Ishikawa (cell line): ENCODE results near the gene BMS1.

Experiments
- EP300 ChIP-seq: IDR thresholded peaks from 2 replicates; pipeline ENCODE4 v1.6.1; 2012; ENCODE audit warnings: borderline replicate concordance
- FOXM1 ChIP-seq: IDR thresholded peaks from 2 replicates; pipeline ENCODE4 v1.6.1; 2012; ENCODE audit warnings: low read depth, borderline replicate concordance
- NFIC ChIP-seq: IDR thresholded peaks from 2 replicates; pipeline ENCODE4 v1.6.1; 2012
- YY1 ChIP-seq: IDR thresholded peaks from 2 replicates; pipeline ENCODE4 v1.6.1; 2012; ENCODE audit warnings: low read depth
- TF ChIP-seq, protein P1 (sequence below): IDR thresholded peaks from 2 replicates; pipeline ENCODE4 v1.6.1; 2012
- TF ChIP-seq, protein P2 (sequence below): IDR thresholded peaks from 2 replicates; pipeline ENCODE4 v1.6.1; 2012; ENCODE audit warnings: low read depth, mild to moderate bottlenecking
- TF ChIP-seq, protein P3 (sequence below): IDR thresholded peaks from 2 replicates; pipeline ENCODE4 v1.6.1; 2012

DNA sequence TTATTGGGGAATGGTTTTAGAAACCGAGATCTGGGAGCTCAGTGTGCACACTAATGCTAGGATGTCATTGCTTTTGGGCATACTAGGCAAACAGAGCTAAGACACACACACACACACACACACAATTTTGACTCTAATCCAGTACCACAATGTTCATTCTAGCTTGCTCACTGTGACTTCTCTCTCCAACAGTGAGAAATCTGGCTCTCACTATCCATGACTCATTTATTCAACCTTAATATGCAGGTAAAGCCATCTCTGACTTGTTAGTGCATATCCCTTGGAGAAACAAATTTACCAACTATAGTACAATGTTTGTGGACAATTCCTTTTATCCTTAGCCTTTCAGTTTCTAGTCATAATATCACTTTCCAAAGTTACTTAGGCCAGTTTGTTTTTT, 5.9 kb upstream of the BMS1 start:
- TF ChIP-seq, protein P1, sequence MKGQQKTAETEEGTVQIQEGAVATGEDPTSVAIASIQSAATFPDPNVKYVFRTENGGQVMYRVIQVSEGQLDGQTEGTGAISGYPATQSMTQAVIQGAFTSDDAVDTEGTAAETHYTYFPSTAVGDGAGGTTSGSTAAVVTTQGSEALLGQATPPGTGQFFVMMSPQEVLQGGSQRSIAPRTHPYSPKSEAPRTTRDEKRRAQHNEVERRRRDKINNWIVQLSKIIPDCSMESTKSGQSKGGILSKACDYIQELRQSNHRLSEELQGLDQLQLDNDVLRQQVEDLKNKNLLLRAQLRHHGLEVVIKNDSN: no peak
- TF ChIP-seq, protein P2, sequence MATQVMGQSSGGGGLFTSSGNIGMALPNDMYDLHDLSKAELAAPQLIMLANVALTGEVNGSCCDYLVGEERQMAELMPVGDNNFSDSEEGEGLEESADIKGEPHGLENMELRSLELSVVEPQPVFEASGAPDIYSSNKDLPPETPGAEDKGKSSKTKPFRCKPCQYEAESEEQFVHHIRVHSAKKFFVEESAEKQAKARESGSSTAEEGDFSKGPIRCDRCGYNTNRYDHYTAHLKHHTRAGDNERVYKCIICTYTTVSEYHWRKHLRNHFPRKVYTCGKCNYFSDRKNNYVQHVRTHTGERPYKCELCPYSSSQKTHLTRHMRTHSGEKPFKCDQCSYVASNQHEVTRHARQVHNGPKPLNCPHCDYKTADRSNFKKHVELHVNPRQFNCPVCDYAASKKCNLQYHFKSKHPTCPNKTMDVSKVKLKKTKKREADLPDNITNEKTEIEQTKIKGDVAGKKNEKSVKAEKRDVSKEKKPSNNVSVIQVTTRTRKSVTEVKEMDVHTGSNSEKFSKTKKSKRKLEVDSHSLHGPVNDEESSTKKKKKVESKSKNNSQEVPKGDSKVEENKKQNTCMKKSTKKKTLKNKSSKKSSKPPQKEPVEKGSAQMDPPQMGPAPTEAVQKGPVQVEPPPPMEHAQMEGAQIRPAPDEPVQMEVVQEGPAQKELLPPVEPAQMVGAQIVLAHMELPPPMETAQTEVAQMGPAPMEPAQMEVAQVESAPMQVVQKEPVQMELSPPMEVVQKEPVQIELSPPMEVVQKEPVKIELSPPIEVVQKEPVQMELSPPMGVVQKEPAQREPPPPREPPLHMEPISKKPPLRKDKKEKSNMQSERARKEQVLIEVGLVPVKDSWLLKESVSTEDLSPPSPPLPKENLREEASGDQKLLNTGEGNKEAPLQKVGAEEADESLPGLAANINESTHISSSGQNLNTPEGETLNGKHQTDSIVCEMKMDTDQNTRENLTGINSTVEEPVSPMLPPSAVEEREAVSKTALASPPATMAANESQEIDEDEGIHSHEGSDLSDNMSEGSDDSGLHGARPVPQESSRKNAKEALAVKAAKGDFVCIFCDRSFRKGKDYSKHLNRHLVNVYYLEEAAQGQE: no peak
- no peak for TF ChIP-seq EP300
- TF ChIP-seq, protein P3, sequence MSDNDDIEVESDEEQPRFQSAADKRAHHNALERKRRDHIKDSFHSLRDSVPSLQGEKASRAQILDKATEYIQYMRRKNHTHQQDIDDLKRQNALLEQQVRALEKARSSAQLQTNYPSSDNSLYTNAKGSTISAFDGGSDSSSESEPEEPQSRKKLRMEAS: no peak
- TF ChIP-seq NFIC: no peak
- no peak for TF ChIP-seq YY1
- TF ChIP-seq FOXM1: no peak
